Mucosa of descending colon (tissue), 3 donors: ENCODE data around the gene ANK3. TPM values are rescaled to one million over a fixed set of nuclear protein-coding genes. Genes with fewer than 3 reads are reported as not detected.

Experiments used
- ATAC-seq: fragments of 200-7000 bp; cut with Tn5 transposase; one replicate; pipeline ENCODE4 v1.9.1; 2020; ENCODE audit warnings: mild to moderate bottlenecking, moderate library complexity
- DNase-seq, 3 donors: peaks; one replicate each; pipeline ENCODE4 v3.0.0-alpha.2; 2020
- H3K36me3 ChIP-seq: fragments of 200-600 bp; one replicate; pipeline ENCODE4 v1.8.0; 2021; ENCODE audit warnings: low read depth, mild to moderate bottlenecking
- H3K4me1 ChIP-seq: fragments of 200-600 bp; one replicate; pipeline ENCODE4 v1.8.0; 2021; ENCODE audit warnings: low read depth, mild to moderate bottlenecking
- H3K4me3 ChIP-seq: fragments of 200-600 bp; one replicate; pipeline ENCODE4 v1.8.0; 2021; ENCODE audit warnings: mild to moderate bottlenecking
- H3K9me3 ChIP-seq: fragments of 200-600 bp; one replicate; pipeline ENCODE4 v1.8.0; 2021; ENCODE audit warnings: mild to moderate bottlenecking
- intact Hi-C, 2 donors: fragments of 100-400 bp; cut with DNase I in 1 of 2; cut with micrococcal nuclease in 1 of 2; formaldehyde crosslinking; loops; one replicate each; pipeline versions ENCODE4 v1.11.0 to v1.11.1; 2022; cut with DNase I, micrococcal nuclease
- total RNA-seq, 3 donors: library from RNA; stranded (reverse); fragmentation: NEBNext Ultra II Directional in 2 of 3; extraction: Animal tissue kit (Norgen Biotek cat#: 25700) in 2 of 3; gene quantifications; one replicate each; pipeline versions ENCODE4 v1.2.1 to v1.2.4, GENCODE V29; 2021 to 2023
- TF ChIP-seq, protein P1 (sequence below): fragments of 200-600 bp; IDR thresholded peaks from one replicate; pipeline ENCODE4 v1.8.0; 2022; ENCODE audit warnings: antibody characterized with exemption, mild to moderate bottlenecking
- donor health status: DM: no; HTN: no; CAD: no; lungs with moderate emphysema.
- donor health status: DM: no; HTN: no; CAD: no.
- donor health status: DM: no; HTN: yes; CAD: no.

Gene ANK3
- total RNA-seq, 3 donors from 2014 or later: 67.7 to 145 (median 74.0) TPM

DNA sequence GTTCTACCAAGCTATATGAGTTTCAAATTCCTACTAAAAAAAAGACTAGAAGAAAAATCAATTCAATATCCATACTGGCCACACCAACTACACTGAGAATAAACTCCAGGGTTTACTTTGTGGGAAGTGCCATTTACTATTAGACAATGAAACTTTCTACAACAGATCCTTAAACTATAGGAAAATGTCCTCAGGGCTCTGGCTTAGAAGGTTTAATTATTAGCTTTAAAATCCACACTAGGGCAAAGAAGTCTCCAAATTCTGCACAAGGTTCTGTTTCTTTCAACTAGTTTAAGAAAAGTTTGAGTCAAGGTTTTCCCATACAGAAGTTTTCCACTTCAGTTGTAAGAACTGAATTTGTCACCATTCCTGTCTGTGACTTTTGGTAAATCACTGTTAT, 251.6 kb downstream of the ANK3 start:
- Histone ChIP-seq H3K9me3 (no peaks in the 10 kb centered on the region), H3K4me3 (no peak overlapping the region), H3K36me3 (no peaks in the 10 kb centered on the region), H3K4me1 (peaks cover 20% of the 10 kb centered on the region)
- ATAC-seq (no peak), DNase-seq (no peak)
- intact Hi-C loops: no loop called here
- TF ChIP-seq, protein P1, sequence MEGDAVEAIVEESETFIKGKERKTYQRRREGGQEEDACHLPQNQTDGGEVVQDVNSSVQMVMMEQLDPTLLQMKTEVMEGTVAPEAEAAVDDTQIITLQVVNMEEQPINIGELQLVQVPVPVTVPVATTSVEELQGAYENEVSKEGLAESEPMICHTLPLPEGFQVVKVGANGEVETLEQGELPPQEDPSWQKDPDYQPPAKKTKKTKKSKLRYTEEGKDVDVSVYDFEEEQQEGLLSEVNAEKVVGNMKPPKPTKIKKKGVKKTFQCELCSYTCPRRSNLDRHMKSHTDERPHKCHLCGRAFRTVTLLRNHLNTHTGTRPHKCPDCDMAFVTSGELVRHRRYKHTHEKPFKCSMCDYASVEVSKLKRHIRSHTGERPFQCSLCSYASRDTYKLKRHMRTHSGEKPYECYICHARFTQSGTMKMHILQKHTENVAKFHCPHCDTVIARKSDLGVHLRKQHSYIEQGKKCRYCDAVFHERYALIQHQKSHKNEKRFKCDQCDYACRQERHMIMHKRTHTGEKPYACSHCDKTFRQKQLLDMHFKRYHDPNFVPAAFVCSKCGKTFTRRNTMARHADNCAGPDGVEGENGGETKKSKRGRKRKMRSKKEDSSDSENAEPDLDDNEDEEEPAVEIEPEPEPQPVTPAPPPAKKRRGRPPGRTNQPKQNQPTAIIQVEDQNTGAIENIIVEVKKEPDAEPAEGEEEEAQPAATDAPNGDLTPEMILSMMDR: no peak

DNA sequence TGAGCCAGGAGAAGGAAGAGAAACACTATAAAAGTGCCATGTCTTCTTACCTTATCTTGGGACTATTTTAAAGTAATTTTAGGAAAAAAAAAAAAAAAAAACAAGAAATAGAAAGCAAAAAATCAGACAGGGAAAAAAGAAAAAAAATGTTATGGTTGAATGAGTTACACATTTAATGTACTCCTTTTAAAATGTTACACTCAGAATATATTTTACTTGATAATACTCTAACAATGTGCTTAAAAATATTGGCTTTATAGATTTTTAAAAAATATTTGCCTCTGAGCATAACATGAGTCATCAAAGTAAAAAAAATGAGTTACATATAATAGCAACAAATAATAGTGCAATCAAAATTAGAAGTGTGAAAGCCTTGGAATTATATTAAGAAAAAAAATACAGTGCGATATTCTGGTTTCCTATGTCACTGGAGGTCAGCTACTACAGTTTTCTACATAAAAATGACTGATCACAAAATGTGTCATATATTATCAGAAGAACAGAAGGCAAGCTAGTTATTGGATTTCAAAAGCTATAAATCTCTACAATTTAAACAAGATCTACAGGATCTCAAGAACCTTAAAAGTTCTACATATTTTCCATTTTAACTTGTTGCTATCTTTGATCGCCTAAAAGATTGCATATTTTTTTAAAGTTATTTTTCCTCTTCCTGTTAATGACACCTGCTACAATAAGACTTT, 252.2 kb downstream of the ANK3 start:
- Histone ChIP-seq H3K4me3 (no peak overlapping the region), H3K36me3 (no peaks in the 10 kb centered on the region), H3K4me1 (peaks cover 17% of the 10 kb centered on the region), H3K9me3 (no peaks in the 10 kb centered on the region)
- no peak for ATAC-seq
- no peak for DNase-seq
- TF ChIP-seq, protein P1: no peak
- intact Hi-C loops: no loop called here

DNA sequence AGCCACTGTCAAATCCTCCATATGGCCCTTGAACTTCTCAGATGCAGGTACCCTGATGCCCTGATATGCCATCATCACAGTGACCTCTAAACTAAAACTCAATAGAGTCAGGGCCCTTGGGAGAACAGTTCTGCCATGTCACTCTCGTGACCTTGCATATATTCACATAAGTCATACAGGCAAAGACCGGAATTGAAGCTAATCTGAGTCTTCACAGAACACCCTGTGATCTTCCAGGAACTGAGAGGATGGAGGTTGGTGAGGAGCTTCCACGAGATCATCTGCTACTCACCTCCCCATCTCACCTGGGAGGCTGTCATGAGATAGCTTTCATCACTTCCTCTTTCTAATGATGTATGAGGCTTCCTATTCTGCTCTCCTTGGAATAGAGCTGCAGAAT, 254.7 kb downstream of the ANK3 start:
- Histone ChIP-seq H3K36me3 (no peaks in the 10 kb centered on the region), H3K4me3 (no peak overlapping the region), H3K4me1 (no peaks in the 10 kb centered on the region), H3K9me3 (no peaks in the 10 kb centered on the region)
- no peak for ATAC-seq
- intact Hi-C loops: no loop called here
- TF ChIP-seq, protein P1: no peak
- no peak for DNase-seq

DNA sequence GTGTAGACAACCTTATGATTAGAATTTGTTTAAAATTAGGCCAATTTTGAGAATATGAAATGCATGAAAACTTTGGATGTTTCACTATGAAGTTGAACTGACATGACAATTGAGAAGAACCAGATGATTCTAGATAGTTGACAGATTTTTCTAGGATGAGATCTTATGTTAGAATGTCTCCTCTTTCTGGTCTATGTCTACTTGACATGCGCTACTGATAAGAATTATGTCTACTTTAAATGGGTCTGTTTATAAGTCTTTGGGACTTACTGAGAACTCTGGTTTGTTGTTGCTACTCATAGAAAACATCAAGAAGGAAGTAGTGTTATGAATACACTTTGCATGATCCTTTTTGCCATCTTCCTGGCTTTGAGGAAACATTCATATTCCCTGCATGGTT, 255.1 kb downstream of the ANK3 start:
- TF ChIP-seq, protein P1: no peak
- ATAC-seq: no peak

DNA sequence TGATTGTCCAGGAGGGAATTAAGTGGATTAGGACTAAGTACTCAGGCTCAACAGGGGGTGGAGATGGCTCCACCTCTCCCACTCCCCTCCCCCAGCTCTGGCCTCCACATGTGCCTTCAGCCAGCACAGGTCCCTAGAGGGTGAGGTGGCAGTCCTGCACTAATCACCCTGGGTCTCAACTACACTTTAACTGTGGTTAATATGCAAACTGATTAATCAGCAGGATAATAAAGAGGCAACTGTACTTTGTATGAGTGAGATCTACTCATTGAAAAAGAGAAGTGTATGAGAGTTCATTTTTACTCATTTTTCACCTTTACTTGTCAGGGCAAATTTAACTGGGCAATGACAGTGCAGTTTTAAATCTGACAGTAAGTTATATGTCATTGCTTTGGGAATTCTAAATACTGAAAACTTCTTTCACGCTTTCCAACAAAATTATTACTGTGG, 259.5 kb downstream of the ANK3 start:
- no peak for ATAC-seq
- TF ChIP-seq, protein P1: no peak
- intact Hi-C loops: no loop called here
- no peaks in the 10 kb centered on the region for H3K36me3 ChIP-seq
- no peaks in the 10 kb centered on the region for H3K9me3 ChIP-seq
- no peaks in the 10 kb centered on the region for H3K4me1 ChIP-seq
- no peak for DNase-seq
- no peak overlapping the region for H3K4me3 ChIP-seq

More for the DNA sequence above, 255.1 kb downstream of the ANK3 start:
- H3K9me3 ChIP-seq: no peaks in the 10 kb centered on the region
- H3K36me3 ChIP-seq: no peaks in the 10 kb centered on the region
- no peak overlapping the region for H3K4me3 ChIP-seq
- intact Hi-C loops: no loop called here
- H3K4me1 ChIP-seq: no peaks in the 10 kb centered on the region
- no peak for DNase-seq
